AG04450 (cell line): Measurements from ENCODE around the gene GPC5. TPM values are rescaled to one million over a fixed set of nuclear protein-coding genes. Genes with fewer than 3 reads are reported as not detected.

Experiments
- CTCF ChIA-PET: fragments of 300-600, 350-600 bp; formaldehyde crosslinking; extraction: SDS; loops from one replicate; lab custom pipeline; 2022; ENCODE audit warnings: antibody characterized with exemption, inconsistent platforms; lab: Charles Lee
- POLR2A ChIA-PET: fragments of 350-600 bp; formaldehyde crosslinking; extraction: SDS; loops from one replicate; lab custom pipeline; 2021; ENCODE audit warnings: antibody characterized with exemption, inconsistent platforms; lab: Yijun Ruan, JAX
- DNase-seq: peaks from one replicate; pipeline ENCODE4 v3.0.0-alpha.2; 2011; ENCODE audit warnings: low read depth, low spot score
- H3K27ac ChIP-seq: one replicate; pipeline ENCODE4 v1.5.1; 2012; ENCODE audit warnings: low read depth, low read length, control low read depth
- H3K27me3 ChIP-seq: one replicate; pipeline ENCODE4 v1.6.0; 2012; ENCODE audit warnings: low read length; ENCODE audit not compliant: control insufficient read depth, insufficient read depth
- H3K4me3 ChIP-seq: 2 replicates; pipeline ENCODE4 v1.5.1; 2011; ENCODE audit warnings: mild to moderate bottlenecking, low read depth, low read length, control low read depth
- H3K9me3 ChIP-seq: 2 replicates; pipeline ENCODE4 v1.5.1; 2012; ENCODE audit warnings: low read length; ENCODE audit not compliant: control insufficient read depth, insufficient read depth
- CTCF ChIP-seq: IDR thresholded peaks from 2 replicates; pipeline ENCODE4 v1.5.1; 2011; ENCODE audit warnings: low read depth, low read length, control low read depth, inconsistent platforms
- polyA plus RNA-seq: library from polyadenylated mRNA; depleted of rRNA; stranded (reverse); fragments of >200 nt; gene quantifications from 2 replicates; pipeline ENCODE4 v1.2.3, GENCODE V29; 2011

Gene GPC5
- polyA plus RNA-seq, 1 experiment = 3.6 TPM

- DNase-seq = no peak
- ChIA-PET POLR2A (no interaction called here), CTCF (no interaction called here)
- Histone ChIP-seq H3K4me3 (no peak overlapping the region), H3K27me3 (no peaks in the 10 kb centered on the region), H3K9me3 (no peaks in the 10 kb centered on the region), H3K27ac (no peak overlapping the region)
- TF ChIP-seq CTCF = no peak
These were observed 404.5 kb downstream of the GPC5 start for GRCh38 chr13:91802957-91803356.

- ChIA-PET POLR2A (no interaction called here), CTCF (interaction anchor here (0.6 kb wide), 1 partner anchor 16 kb away, joined by 3 read pairs; no protein-coding TSS in a partner anchor)
- Histone ChIP-seq H3K27me3 (no peaks in the 10 kb centered on the region), H3K4me3 (no peak overlapping the region), H3K9me3 (no peaks in the 10 kb centered on the region), H3K27ac (no peak overlapping the region)
- TF ChIP-seq CTCF = no peak
- no peak for DNase-seq
These were observed 406.3 kb downstream of the GPC5 start for GRCh38 chr13:91804724-91805123.

- no peak overlapping the region for H3K4me3 ChIP-seq
- CTCF ChIA-PET = interaction anchor here (0.6 kb wide), 2 partner anchors 419 to 424 kb away, joined by 3 read pairs; no protein-coding TSS in a partner anchor
- no peak for DNase-seq
- POLR2A ChIA-PET = no interaction called here
- H3K27ac ChIP-seq = no peak overlapping the region
- H3K9me3 ChIP-seq = no peaks in the 10 kb centered on the region
- no peak; the same call in 1 of the 2 replicates for TF ChIP-seq CTCF
- no peaks in the 10 kb centered on the region for H3K27me3 ChIP-seq
These were observed 407.2 kb downstream of the GPC5 start for GRCh38 chr13:91805605-91806004.

- TF ChIP-seq CTCF = no peak
- ChIA-PET POLR2A (no interaction called here), CTCF (no interaction called here)
- Histone ChIP-seq H3K27ac (no peak overlapping the region), H3K9me3 (no peaks in the 10 kb centered on the region), H3K4me3 (no peak overlapping the region), H3K27me3 (no peaks in the 10 kb centered on the region)
- no peak for DNase-seq
These were observed 410.7 kb downstream of the GPC5 start for GRCh38 chr13:91809161-91809560.

GRCh38 chr13:91813253-91813652 is 414.8 kb downstream of the GPC5 start:
- ChIA-PET CTCF (no interaction called here), POLR2A (no interaction called here)

More at GRCh38 chr13:91813253-91813652, 414.8 kb downstream of the GPC5 start:
- H3K27me3 ChIP-seq = no peaks in the 10 kb centered on the region
- H3K9me3 ChIP-seq = no peaks in the 10 kb centered on the region
- H3K27ac ChIP-seq = no peak overlapping the region
- no peak overlapping the region for H3K4me3 ChIP-seq
- TF ChIP-seq CTCF = no peak
- DNase-seq = no peak
